GM23248 (cell line): ENCODE results near the gene MAP7D3. TPM values are rescaled to one million over a fixed set of nuclear protein-coding genes. Genes with fewer than 3 reads are reported as not detected.

ENCODE experiments used
- DNase-seq: peaks from one replicate; pipeline ENCODE4 v3.0.0-alpha.2; 2015
- H2AFZ ChIP-seq: fragments of 200-600 bp; sonication (generic); 2 replicates; pipeline ENCODE4 v1.6.1; 2016; ENCODE audit warnings: antibody characterized with exemption
- H3F3A ChIP-seq: fragments of 200-600 bp; sonication (generic); 2 replicates; pipeline ENCODE4 v1.6.1; 2016; ENCODE audit warnings: mild to moderate bottlenecking, antibody characterized with exemption, mixed run types; ENCODE audit not compliant: insufficient read depth
- H3K27ac ChIP-seq: fragments of 200-600 bp; sonication (generic); 2 replicates; pipeline ENCODE4 v1.5.1; 2016; ENCODE audit warnings: mild to moderate bottlenecking
- H3K27me3 ChIP-seq: fragments of 200-600 bp; sonication (generic); replicated peaks from 2 replicates; pipeline ENCODE4 v1.6.1; 2016; ENCODE audit warnings: mild to moderate bottlenecking; ENCODE audit not compliant: insufficient read depth
- H3K36me3 ChIP-seq: fragments of 200-600 bp; sonication (generic); 2 replicates; pipeline ENCODE4 v1.6.1; 2016; ENCODE audit warnings: low read depth, mild to moderate bottlenecking
- H3K4me1 ChIP-seq: fragments of 200-600 bp; sonication (generic); 2 replicates; pipeline ENCODE4 v1.6.1; 2016; ENCODE audit warnings: mild to moderate bottlenecking; ENCODE audit not compliant: insufficient read depth
- H3K4me2 ChIP-seq: fragments of 200-600 bp; sonication (generic); one replicate; pipeline ENCODE4 v1.6.1; 2016; ENCODE audit warnings: mild to moderate bottlenecking; ENCODE audit not compliant: unreplicated experiment
- H3K4me3 ChIP-seq: fragments of 200-600 bp; sonication (generic); 2 replicates; pipeline ENCODE4 v1.5.1; 2016; ENCODE audit warnings: mild to moderate bottlenecking
- H3K79me2 ChIP-seq: fragments of 200-600 bp; sonication (generic); 2 replicates; pipeline ENCODE4 v1.6.1; 2016; ENCODE audit warnings: mild to moderate bottlenecking; ENCODE audit not compliant: insufficient read depth
- H3K9ac ChIP-seq: fragments of 200-600 bp; sonication (generic); 2 replicates; pipeline ENCODE4 v1.6.1; 2016; ENCODE audit warnings: mild to moderate bottlenecking
- H3K9me2 ChIP-seq: fragments of 200-600 bp; sonication (generic); 2 replicates; pipeline ENCODE4 v1.6.1; 2016; ENCODE audit warnings: mixed run types, mild to moderate bottlenecking, moderate library complexity; ENCODE audit not compliant: insufficient read depth
- H3K9me3 ChIP-seq: fragments of 200-600 bp; sonication (generic); one replicate; pipeline ENCODE4 v1.6.1; 2017; ENCODE audit warnings: low read depth
- H4K20me1 ChIP-seq: fragments of 200-600 bp; sonication (generic); 2 replicates; pipeline ENCODE4 v1.6.0; 2016; ENCODE audit not compliant: insufficient read depth
- EZH2 ChIP-seq: fragments of 200-600 bp; sonication (generic); IDR thresholded peaks from 2 replicates; pipeline ENCODE4 v1.6.1; 2018; ENCODE audit warnings: antibody characterized with exemption, mild to moderate bottlenecking; ENCODE audit not compliant: insufficient read depth, poor library complexity, severe bottlenecking
- EZH2phosphoT487 ChIP-seq: fragments of 200-600 bp; sonication (generic); IDR thresholded peaks from 2 replicates; pipeline ENCODE4 v1.6.1; 2018; ENCODE audit warnings: antibody characterized with exemption, moderate library complexity, mild to moderate bottlenecking, low read depth; ENCODE audit not compliant: insufficient read depth
- WGBS, 2 experiments: methylation state at CpG; one replicate each; pipeline ENCODE4 v1.1.6; 2015 to 2017; ENCODE audit warnings: low lambda C conversion rate in 2 of 2, low coverage in 1 of 2; ENCODE audit errors: missing lambda C conversion rate in 2 of 2; 5-methylcytosine and 5-hydroxymethylcytosine counted together
- in situ Hi-C: fragments of 300-500 bp; cut with MboI; formaldehyde crosslinking; loops from 2 replicates; pipeline ENCODE4 v1.15.0; 2020
- polyA plus RNA-seq: library from polyadenylated mRNA; unstranded; fragments of >200 nt; fragmentation: Nextera tagmentation; extraction: Ambion mirVana; gene quantifications from 2 replicates; pipeline ENCODE4 v1.2.1, GENCODE V29; 2016
- total RNA-seq: library from RNA; depleted of rRNA; stranded (reverse); fragments of >200 nt; shearing (Covaris generic); gene quantifications from 2 replicates; pipeline ENCODE4 v1.2.3, GENCODE V29; 2014

Gene MAP7D3
- total and polyA plus RNA-seq, 2 experiments from 2014 or later = 14.2 to 14.4 TPM

GRCh38 chrX:136209751-136210150, 41.4 kb downstream of the MAP7D3 start:
- Histone ChIP-seq H3K27me3 (no peaks in the 10 kb centered on the region), H3K4me3 (no peak overlapping the region), H3K27ac (no peak overlapping the region), H4K20me1 (no peaks in the 10 kb centered on the region), H3K36me3 (no peaks in the 10 kb centered on the region), H3K4me1 (peaks cover 22% of the 10 kb centered on the region), H3K9ac (no peak overlapping the region), H2AFZ (no peak overlapping the region), H3K9me2 (no peaks in the 10 kb centered on the region), H3K4me2 (no peak overlapping the region), H3K79me2 (no peaks in the 10 kb centered on the region), H3K9me3 (no peaks in the 10 kb centered on the region), H3F3A (peaks cover 11% of the 10 kb centered on the region; the same call in 1 of the 2 replicates)
- TF ChIP-seq EZH2phosphoT487 = no peak
- no peak for TF ChIP-seq EZH2
- 49 to 71% methylated on average over 7 to 9 of the region's 9 CpGs for WGBS, 2 experiments
- no peak for DNase-seq
- in situ Hi-C loops = no loop called here

DNA sequence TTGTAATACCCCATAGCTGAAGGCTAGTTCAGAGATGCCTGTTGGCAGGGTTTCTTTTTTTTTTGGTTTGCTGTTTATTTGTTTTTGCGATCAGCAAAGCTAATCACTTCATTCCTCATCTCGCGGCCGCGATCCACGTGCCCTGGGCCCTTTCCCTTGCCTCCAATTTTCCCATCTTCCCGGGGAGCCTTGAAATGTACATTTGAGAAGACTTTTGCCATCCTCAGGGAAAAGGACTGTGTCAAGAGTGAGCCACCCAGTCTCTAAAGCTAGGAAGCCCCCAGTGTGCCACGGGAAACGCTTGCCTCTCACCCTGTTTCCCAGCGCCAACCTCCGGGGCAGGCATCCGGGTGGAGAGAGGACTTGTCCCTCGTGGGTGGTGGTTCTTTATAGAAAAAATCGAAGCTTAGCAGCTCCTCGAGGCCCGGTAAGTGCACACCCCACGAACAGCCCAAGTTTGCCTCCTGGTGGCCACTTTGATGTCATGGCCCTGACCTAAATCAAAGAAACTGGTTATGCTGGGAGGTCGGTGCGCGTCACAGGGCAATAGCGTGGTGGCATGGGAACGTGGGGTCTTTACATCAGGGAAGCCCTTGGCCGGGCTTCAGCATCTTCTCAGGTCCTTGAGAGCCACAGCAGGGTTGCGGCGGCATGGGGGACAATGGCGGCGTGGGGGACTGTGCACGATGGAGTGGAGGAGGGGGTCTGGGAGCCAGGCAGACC, 42.0 kb downstream of the MAP7D3 start:
- peaks cover 11% of the 10 kb centered on the region for H3F3A ChIP-seq
- H3K4me1 ChIP-seq = peaks cover 22% of the 10 kb centered on the region
- no peaks in the 10 kb centered on the region for H3K9me3 ChIP-seq
- no peak overlapping the region for H3K4me3 ChIP-seq
- no peaks in the 10 kb centered on the region for H3K36me3 ChIP-seq
- H3K27ac ChIP-seq = no peak overlapping the region
- TF ChIP-seq EZH2 (no peak), EZH2phosphoT487 (no peak)
- no peaks in the 10 kb centered on the region for H3K9me2 ChIP-seq
- H2AFZ ChIP-seq = no peak overlapping the region
- no peaks in the 10 kb centered on the region for H3K79me2 ChIP-seq
- no peaks in the 10 kb centered on the region for H4K20me1 ChIP-seq
- no peaks in the 10 kb centered on the region for H3K27me3 ChIP-seq
- WGBS, 2 experiments = 31 to 38% methylated on average over 13 to 28 of the region's 28 CpGs
- no peak overlapping the region for H3K4me2 ChIP-seq
- peak; percentile 72 for DNase-seq
- in situ Hi-C loops = no loop called here
- H3K9ac ChIP-seq = no peak overlapping the region

- TF ChIP-seq EZH2phosphoT487 (no peak), EZH2 (no peak)
- in situ Hi-C loops = no loop called here
- Histone ChIP-seq H2AFZ (no peak overlapping the region), H3K9me3 (no peaks in the 10 kb centered on the region), H4K20me1 (no peaks in the 10 kb centered on the region), H3F3A (peaks cover 23% of the 10 kb centered on the region), H3K9me2 (no peaks in the 10 kb centered on the region), H3K36me3 (no peaks in the 10 kb centered on the region), H3K4me3 (no peak overlapping the region), H3K9ac (no peak overlapping the region), H3K79me2 (no peaks in the 10 kb centered on the region), H3K27ac (no peak overlapping the region), H3K4me2 (no peak overlapping the region), H3K4me1 (peaks cover 30% of the 10 kb centered on the region), H3K27me3 (no peaks in the 10 kb centered on the region)
- 78 to 100% methylated on average over 2 to 4 of the region's 4 CpGs for WGBS, 2 experiments
- no peak for DNase-seq
Observed at GRCh38 chrX:136207546-136207945, 43.7 kb downstream of the MAP7D3 start.

- 94 to 100% methylated on average over 3 to 6 of the region's 6 CpGs for WGBS, 2 experiments
- TF ChIP-seq EZH2 = no peak
- TF ChIP-seq EZH2phosphoT487 = no peak
- H3K4me3 ChIP-seq = no peak overlapping the region
- no peaks in the 10 kb centered on the region for H3K79me2 ChIP-seq
- no peaks in the 10 kb centered on the region for H3K9me2 ChIP-seq
- H3K27me3 ChIP-seq = no peaks in the 10 kb centered on the region
- DNase-seq = no peak
- H3K9me3 ChIP-seq = no peaks in the 10 kb centered on the region
- H3K9ac ChIP-seq = no peak overlapping the region
- in situ Hi-C loops = no loop called here
- H3K4me2 ChIP-seq = no peak overlapping the region
- peaks cover 23% of the 10 kb centered on the region for H3F3A ChIP-seq
- no peaks in the 10 kb centered on the region for H3K36me3 ChIP-seq
- H3K27ac ChIP-seq = no peak overlapping the region
- H3K4me1 ChIP-seq = peaks cover 34% of the 10 kb centered on the region
- H2AFZ ChIP-seq = no peak overlapping the region
- H4K20me1 ChIP-seq = no peaks in the 10 kb centered on the region
Observed at GRCh38 chrX:136206916-136207315, 44.3 kb downstream of the MAP7D3 start.
